Activated CD4-positive, alpha-beta T cell treated with anti-CD3 and anti-CD28 coated beads for 1 hour (primary cell): ENCODE results near the gene UNC5B.

Experiments
- DNase-seq: peaks from one replicate; pipeline ENCODE4 v3.0.0-alpha.2; 2020

The UNC5B gene

GRCh38 chr10:71349406-71349805, 137.0 kb downstream of the UNC5B start:
- no peak for DNase-seq

- DNase-seq, result no peak
These were observed 138.7 kb downstream of the UNC5B start for GRCh38 chr10:71351087-71351486.

DNA sequence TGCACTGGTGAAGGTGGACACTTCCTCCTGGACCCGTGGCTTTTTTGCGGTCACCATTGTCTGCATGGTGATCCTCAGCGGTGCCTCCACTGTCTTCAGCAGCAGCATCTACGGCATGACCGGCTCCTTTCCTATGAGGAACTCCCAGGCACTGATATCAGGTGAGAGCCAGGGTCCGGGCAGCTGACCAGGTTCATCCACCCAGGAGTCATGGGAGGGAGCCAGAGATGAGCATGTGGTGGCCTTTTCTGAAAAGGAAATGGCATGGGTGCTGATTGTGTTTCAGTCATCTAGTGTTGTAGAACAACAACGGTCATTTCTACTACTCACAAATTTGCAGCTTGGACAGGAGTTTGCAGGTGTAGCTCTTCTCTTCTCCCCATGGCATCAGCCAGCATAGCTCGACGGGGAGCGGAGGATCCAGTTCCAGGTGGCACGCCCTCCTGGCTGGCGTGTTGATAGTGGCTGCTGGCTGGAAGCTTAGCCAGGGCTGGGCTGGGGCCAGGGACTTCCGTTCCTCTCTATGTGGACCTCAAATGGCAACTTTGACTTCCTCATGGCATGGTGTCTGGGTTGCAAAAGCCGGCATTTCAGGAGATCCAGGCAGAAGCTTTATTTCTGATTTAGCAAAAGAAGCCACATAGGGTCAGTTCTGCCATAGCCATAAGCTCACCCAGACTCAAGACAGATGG, 139.4 kb downstream of the UNC5B start:
- DNase-seq, result no peak
